ENCODE measurements around the gene BHMT. TPM values are rescaled to one million over a fixed set of nuclear protein-coding genes. Genes with fewer than 3 reads are reported as not detected.

Gene BHMT
- total RNA-seq, 2 donors from 2014 or later: not detected

- H3K9me3 ChIP-seq: no peaks in the 10 kb centered on the region
- H3K4me3 ChIP-seq: no peak overlapping the region
- no peaks in the 10 kb centered on the region for H3K27me3 ChIP-seq
- TF ChIP-seq POLR2A (IDR thresholded peaks at IDR 0.05) (no peak), CTCF (IDR thresholded peaks at IDR 0.05) (no peak)
- no peaks in the 10 kb centered on the region for H3K36me3 ChIP-seq (replicated peaks in 1 of 2; ENCODE audit: insufficient read depth in 1 of 2, low read depth in 2 of 2)
- H3K27ac ChIP-seq: no peak overlapping the region
- WGBS, 2 donors: 70 to 82% methylated on average over 6 of the region's 6 CpGs
- peaks cover 6% of the 10 kb centered on the region for H3K4me1 ChIP-seq
- no peak for ATAC-seq
- DNase-seq: peak in 1 of 4 donors; percentile 4
- intact Hi-C loops (cut with DNase I): no loop called here
Measured at GRCh38 chr5:79143684-79144379, 32.2 kb downstream of the BHMT start.

GRCh38 chr5:79147076-79147475, 35.5 kb downstream of the BHMT start:
- Histone ChIP-seq H3K36me3 (replicated peaks in 1 of 2; ENCODE audit: insufficient read depth in 1 of 2, low read depth in 2 of 2) (no peaks in the 10 kb centered on the region), H3K9me3 (no peaks in the 10 kb centered on the region), H3K27me3 (no peaks in the 10 kb centered on the region), H3K27ac (no peak overlapping the region), H3K4me3 (no peak overlapping the region), H3K4me1 (peaks cover 6% of the 10 kb centered on the region)
- intact Hi-C loops (cut with DNase I): no loop called here
- DNase-seq (no peak), ATAC-seq (no peak)
- TF ChIP-seq POLR2A (IDR thresholded peaks at IDR 0.05) (no peak), CTCF (IDR thresholded peaks at IDR 0.05) (no peak)

- Histone ChIP-seq H3K4me3 (no peak overlapping the region), H3K27ac (no peak overlapping the region), H3K4me1 (peaks cover 6% of the 10 kb centered on the region), H3K9me3 (no peaks in the 10 kb centered on the region), H3K27me3 (no peaks in the 10 kb centered on the region), H3K36me3 (replicated peaks in 1 of 2; ENCODE audit: insufficient read depth in 1 of 2, low read depth in 2 of 2) (no peaks in the 10 kb centered on the region)
- no peak for DNase-seq
- WGBS, 2 donors: 58 to 65% methylated on average over 3 of the region's 3 CpGs
- intact Hi-C loops (cut with DNase I): no loop called here
- TF ChIP-seq POLR2A (IDR thresholded peaks at IDR 0.05) (no peak), CTCF (IDR thresholded peaks at IDR 0.05) (no peak)
- no peak for ATAC-seq
Measured at GRCh38 chr5:79149433-79149832, 37.8 kb downstream of the BHMT start.

GRCh38 chr5:79151942-79152671, 40.5 kb downstream of the BHMT start:
- no peaks in the 10 kb centered on the region for H3K36me3 ChIP-seq (replicated peaks in 1 of 2; ENCODE audit: insufficient read depth in 1 of 2, low read depth in 2 of 2)
- no peak overlapping the region for H3K27ac ChIP-seq
- 71 to 80% methylated on average over 6 of the region's 6 CpGs for WGBS, 2 donors
- intact Hi-C loops (cut with DNase I): no loop called here
- DNase-seq (no peak), ATAC-seq (no peak)
- TF ChIP-seq CTCF (IDR thresholded peaks at IDR 0.05): no peak
- no peak for TF ChIP-seq POLR2A (IDR thresholded peaks at IDR 0.05)
- no peaks in the 10 kb centered on the region for H3K9me3 ChIP-seq
- H3K4me3 ChIP-seq: no peak overlapping the region
- H3K27me3 ChIP-seq: no peaks in the 10 kb centered on the region
- H3K4me1 ChIP-seq: no peaks in the 10 kb centered on the region
